GDM1 (cell line): ENCODE results near the gene NME5.

Experiments used
- DNase-seq: peaks from one replicate; lab custom pipeline; 2025; lab: John Stamatoyannopoulos, UW

NME5 gene

GRCh38 chr5:138132543-138132942, 6.7 kb downstream of the NME5 start:
- no peak for DNase-seq

DNA sequence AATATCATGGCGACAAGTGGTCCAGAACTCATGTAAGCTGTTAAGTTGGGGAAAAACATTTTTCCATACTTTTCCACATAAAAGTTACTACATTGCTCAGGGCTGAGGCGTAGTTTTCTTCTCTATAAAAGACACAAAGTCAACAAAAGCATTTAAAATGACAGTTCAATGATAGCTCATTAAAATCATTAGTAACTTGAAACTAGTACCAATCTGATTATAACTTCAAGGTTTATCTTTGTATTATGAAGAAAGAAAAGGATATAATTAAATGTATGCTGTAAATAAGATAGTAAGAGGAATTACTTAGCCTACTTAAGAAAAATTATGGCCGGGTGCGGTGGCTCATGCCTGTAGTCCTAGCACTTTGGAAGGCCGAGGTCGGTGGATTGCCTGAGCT, 9.9 kb downstream of the NME5 start:
- DNase-seq = no peak

- DNase-seq = no peak
Observed at GRCh38 chr5:138128334-138128733, 10.9 kb downstream of the NME5 start.

GRCh38 chr5:138115254-138115653, 24.0 kb downstream of the NME5 start:
- no peak for DNase-seq

DNA sequence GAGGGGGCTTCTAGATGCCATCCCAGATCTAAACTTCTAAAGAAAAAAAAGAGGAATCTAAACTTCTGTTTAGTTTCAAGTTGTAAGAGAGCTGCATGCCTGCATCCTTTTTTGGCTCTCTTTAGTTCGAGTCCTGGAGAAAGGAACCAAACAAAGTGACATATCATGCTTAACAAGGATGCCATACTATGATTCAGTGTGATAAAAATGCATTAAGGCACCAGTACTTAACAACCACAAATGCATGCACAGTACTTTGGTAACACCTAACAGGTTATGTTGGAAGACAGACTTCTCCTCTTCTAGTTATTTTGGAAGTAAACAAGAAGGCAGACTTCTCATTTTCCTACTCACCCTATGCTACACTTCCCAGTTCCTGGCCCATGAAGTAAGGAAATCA, 27.3 kb downstream of the NME5 start:
- no peak for DNase-seq

GRCh38 chr5:138111181-138111580, 28.0 kb downstream of the NME5 start:
- DNase-seq = no peak

DNA sequence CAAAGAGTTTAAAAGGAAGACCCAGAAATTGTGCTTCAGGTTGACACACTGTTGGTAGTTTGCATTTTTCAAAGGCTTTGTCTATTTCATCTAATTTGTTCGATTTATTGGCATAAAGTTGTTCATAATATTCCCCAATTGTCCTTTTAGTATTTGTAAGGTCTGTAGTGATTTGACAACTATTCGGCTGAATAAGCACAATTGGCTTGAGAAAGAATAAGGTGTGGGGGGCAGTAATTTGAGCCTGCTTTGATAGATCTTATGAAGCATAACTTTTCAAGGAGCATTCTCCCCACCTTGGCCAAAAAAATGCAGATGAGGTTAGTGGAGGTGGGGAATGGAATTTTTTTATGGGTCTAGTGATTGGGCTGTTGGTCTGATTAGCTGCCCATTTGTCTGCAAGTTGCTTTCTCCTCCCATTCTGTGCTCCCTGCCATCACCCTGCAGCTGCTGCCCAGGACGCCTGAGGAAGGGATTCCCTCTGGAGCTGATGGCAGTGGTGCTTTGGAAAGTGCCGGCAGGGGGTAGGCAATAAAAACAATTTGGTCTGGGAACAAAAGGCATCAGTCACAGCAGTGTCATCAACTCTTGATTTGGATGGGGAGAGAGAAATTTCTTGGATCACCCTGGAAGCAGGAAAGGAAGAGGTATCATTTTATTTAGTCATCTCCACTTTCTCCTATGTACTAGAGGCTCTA, 28.8 kb downstream of the NME5 start:
- DNase-seq = no peak

DNA sequence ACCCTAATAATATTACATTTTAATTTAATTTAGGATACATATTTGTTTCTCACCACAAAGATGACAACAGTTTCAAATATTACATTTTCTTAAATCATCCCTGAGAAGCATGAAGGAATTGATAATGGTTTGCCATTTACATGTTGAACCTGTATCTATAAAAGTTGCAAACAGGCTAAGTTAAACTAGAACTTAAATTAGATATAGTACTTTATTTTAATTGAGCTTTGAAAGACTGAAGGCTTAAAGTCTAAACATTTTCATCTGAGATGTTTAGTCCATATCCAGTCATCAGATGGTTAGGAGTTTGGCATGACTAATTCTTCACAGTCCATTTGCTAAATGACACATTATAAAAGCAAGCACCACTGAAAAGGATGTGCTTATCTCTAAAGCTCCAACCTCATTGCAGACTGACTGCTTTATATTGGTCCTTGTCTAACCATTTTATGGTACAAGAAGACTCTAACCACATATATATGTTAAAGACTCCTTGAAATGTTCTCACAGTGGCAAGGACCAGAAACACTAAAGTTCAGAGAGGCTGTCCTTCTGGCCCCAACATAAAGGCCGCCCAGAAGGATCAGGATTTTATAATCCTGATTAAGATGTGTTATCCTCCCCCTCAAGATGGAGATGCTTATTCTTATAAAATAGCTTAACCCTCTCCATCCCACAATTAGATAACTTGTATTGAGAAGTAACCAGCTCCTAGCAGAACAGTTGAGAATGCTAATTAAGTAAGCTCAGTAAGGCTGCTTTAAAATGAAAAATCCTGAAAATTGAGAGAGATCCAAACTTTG, 29.6 kb downstream of the NME5 start:
- DNase-seq = no peak

DNA sequence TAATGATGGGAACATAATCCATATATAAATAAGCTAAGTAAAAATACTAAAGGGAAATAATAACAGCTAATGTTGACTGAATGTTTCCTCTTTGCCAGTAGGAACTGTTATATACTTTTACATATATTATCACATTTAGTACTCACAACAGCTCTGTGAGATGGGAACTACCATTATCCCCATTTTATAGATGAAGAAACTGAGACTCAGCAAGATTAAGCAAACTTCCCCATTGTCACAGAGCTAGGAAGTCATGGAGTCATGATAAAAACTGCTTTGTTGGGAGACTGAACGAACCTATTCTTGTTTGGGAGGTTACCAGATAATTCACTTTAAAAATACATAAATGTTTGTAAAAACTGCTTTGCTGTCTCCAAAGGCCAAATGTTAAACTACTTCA, 32.0 kb downstream of the NME5 start:
- DNase-seq = no peak

DNA sequence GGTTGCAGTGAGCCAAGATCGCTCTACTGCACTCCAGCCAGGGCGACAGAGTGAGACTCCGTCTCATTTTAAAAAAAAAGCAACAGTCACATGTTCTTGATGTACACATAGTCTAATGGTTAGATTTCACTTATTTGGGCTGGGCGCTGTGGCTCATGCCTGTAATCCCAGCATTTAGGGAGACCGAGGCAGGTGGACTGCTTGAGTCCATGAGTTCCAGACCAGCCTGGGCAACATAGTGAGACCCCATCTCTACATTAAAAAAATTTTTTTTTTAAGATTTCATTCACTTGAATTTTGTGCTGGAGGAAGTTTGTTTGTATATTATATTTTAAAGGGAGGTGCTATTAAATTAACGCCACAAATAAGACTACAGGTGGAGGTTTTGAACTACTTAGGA, 33.5 kb downstream of the NME5 start:
- DNase-seq = no peak

- DNase-seq = no peak
Observed at GRCh38 chr5:138103319-138103637, 36.0 kb downstream of the NME5 start.

GRCh38 chr5:138102454-138103318, 36.5 kb downstream of the NME5 start:
- no peak for DNase-seq

GRCh38 chr5:138096997-138097828, 42.0 kb downstream of the NME5 start:
- DNase-seq = no peak

DNA sequence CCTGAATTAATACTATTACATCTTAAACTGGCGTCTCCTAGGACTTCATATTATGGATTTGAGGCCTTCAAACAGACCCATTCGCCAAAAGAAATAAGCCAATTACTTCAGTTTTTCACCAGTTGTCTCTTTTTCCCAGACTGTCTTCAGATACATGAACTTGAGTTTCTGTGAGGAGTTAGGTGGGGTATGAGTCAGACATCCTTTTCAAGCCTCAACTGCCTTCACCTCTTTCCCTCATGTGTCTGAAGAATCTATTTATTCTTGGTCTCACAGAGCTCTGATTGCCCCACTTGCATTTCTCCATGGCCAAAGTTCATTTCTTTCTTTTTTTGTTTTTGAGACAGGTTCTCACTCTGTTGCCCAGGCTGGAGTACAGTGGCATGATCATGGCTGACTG, 42.9 kb downstream of the NME5 start:
- no peak for DNase-seq

- DNase-seq = no peak
Observed at GRCh38 chr5:138095100-138095907, 43.9 kb downstream of the NME5 start.

DNA sequence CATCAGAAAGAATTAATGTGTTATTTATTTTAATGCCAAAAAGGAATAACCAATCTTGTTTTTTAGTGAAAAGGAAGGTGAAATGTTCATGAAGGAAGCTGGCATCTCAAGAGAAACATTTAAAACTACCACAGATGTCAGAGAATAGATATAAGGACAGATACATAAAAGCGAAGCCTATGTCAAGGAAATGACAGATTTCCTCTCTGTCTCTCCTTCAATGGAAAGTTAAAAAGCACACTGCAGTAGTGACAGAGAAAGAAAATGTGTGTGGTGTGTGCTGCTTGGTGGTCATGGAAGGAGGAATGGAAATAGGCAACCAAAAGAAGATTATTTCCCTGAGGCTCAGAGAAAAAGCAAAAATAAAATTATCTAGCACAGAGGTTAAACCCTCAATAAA, 46.2 kb downstream of the NME5 start:
- DNase-seq = no peak

- DNase-seq = no peak
Observed at GRCh38 chr5:138092301-138092700, 46.9 kb downstream of the NME5 start.

DNA sequence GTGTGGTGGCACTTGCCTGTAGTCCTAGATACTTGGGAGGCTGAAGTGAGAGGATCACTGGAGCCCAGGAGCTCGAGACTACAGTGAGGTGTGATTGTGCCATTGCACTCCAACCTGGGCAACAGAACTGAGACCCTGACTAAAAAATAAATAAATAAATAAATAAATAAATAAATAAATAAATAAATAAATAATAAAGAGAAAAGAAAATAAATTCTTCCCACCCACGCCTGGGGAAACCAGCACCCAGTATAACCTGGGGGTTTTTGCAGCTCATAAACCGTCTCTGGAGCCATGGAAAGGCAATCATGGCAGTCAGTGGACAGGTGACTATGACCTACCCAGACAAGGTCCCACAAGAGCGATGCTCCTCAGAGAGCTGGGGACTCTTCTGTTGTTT, 47.5 kb downstream of the NME5 start:
- no peak for DNase-seq

- DNase-seq = no peak
Observed at GRCh38 chr5:138083702-138084101, 55.5 kb downstream of the NME5 start, which contains the start of gene WNT8A. Gene WNT8A (plus strand): TSS chr5:138084033. CDS start chr5:138084128, 95 bp downstream.

GRCh38 chr5:138082033-138082432, 57.2 kb downstream of the NME5 start:
- no peak for DNase-seq
